Skeletal muscle satellite cell (primary cell): Measurements from ENCODE around the gene SLC22A14.

Experiments
- H3K27me3 ChIP-seq: 2 replicates; pipeline ENCODE4 v1.7.0; 2013; ENCODE audit warnings: low read length; ENCODE audit not compliant: control insufficient read depth, insufficient read depth
- H3K36me3 ChIP-seq: 2 replicates; pipeline ENCODE4 v1.7.0; 2013; ENCODE audit warnings: mild to moderate bottlenecking, control low read depth, low read length; ENCODE audit not compliant: insufficient read depth
- H3K4me1 ChIP-seq: 2 replicates; pipeline ENCODE4 v1.7.0; 2013; ENCODE audit warnings: low read length; ENCODE audit not compliant: control insufficient read depth, insufficient read depth
- H3K4me2 ChIP-seq: 2 replicates; pipeline ENCODE4 v1.7.0; 2013; ENCODE audit warnings: mild to moderate bottlenecking, low read length
- H3K4me3 ChIP-seq: 2 replicates; pipeline ENCODE4 v1.7.0; 2013; ENCODE audit warnings: low read length
- H3K9ac ChIP-seq: 2 replicates; pipeline ENCODE4 v1.7.0; 2013; ENCODE audit warnings: mild to moderate bottlenecking, low read depth, low read length, moderate library complexity
- H3K9me3 ChIP-seq: replicated peaks from 2 replicates; pipeline ENCODE4 v1.7.0; 2013; ENCODE audit warnings: mild to moderate bottlenecking, control low read depth, low read length

SLC22A14 gene

DNA sequence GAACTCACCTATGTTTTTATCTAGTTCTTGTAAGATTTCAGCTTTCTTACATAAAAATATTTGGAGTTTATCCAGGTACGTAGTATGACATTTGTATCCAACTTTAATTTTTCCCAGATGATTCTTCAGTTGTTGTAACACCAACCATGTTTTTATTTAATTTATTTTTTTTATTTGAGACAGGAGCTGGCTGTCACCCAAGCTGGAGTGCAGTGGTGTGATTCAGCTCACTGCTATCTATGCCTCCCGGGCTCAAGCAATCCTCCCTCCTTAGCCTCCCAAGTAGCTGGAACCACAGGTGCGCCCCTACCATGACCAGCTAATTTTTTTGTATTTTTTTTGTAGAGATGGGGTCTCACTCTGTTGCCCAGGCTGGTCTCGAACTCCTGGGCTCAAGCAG lies 71.1 kb downstream of the SLC22A14 start:
- Histone ChIP-seq H3K4me1 (peaks cover 11% of the 10 kb centered on the region), H3K4me3 (no peak overlapping the region), H3K9me3 (no peaks in the 10 kb centered on the region), H3K36me3 (peaks cover 13% of the 10 kb centered on the region), H3K4me2 (no peak overlapping the region), H3K9ac (no peak overlapping the region), H3K27me3 (no peaks in the 10 kb centered on the region)

DNA sequence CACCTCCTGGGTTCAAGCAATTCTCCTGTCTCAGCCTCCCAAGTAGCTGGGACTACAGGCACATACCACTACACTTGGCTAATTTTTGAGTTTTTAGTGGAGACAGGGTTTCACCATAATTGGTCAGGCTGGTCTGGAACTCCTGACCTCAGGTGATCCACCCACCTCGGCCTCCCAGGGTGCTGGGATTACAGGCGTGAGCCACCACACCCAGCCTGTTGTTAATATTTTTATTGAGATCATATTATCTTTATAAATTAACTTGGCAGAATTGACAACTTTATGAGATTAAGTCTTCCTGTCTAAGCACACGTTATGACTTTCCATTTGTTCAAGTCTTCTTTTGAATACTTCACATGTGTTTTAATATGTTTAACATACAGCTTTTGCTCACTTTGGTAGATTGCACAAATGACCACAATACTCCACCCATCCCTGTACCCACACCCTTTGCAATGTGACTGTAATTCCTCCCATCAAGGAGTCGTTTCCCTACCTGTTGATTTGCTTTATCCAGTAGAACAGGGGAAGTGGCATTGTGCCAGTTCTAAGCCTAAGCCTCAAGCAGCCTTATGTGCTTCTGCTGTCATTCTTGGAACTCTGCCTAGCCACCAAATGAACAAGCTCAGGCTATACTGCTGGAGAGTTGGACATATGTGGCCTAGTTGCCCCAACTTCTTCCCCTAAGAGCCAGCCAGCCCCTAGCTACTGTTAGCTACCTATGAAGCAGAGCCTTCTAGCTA lies 72.7 kb downstream of the SLC22A14 start:
- Histone ChIP-seq H3K9me3 (no peaks in the 10 kb centered on the region), H3K9ac (no peak overlapping the region), H3K4me1 (peaks cover 8% of the 10 kb centered on the region), H3K36me3 (peaks cover 13% of the 10 kb centered on the region), H3K27me3 (no peaks in the 10 kb centered on the region), H3K4me3 (no peak overlapping the region), H3K4me2 (no peak overlapping the region)

DNA sequence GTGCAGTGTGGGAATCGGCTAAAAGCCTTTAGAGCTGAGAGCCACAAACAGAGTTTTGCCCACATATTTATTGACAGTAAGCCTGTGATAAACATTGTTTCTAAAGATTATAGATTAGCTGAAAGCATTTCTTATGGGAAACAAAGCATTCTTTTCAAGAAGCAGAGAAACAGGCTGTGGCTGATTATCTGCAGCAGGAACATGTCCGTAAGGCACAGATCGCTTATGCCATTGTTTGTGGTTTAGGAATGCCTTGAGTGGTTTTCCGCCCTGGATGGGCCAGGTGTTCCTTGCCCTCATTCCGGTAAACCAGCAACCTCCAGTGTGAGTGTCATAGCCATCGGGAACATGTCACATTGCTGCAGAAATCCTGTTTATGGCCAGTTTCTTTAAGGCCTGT lies 76.9 kb downstream of the SLC22A14 start:
- Histone ChIP-seq H3K4me3 (no peak overlapping the region), H3K9ac (no peak overlapping the region), H3K4me1 (peaks cover 5% of the 10 kb centered on the region), H3K36me3 (peaks cover 8% of the 10 kb centered on the region), H3K27me3 (no peaks in the 10 kb centered on the region), H3K9me3 (no peaks in the 10 kb centered on the region), H3K4me2 (no peak overlapping the region)

DNA sequence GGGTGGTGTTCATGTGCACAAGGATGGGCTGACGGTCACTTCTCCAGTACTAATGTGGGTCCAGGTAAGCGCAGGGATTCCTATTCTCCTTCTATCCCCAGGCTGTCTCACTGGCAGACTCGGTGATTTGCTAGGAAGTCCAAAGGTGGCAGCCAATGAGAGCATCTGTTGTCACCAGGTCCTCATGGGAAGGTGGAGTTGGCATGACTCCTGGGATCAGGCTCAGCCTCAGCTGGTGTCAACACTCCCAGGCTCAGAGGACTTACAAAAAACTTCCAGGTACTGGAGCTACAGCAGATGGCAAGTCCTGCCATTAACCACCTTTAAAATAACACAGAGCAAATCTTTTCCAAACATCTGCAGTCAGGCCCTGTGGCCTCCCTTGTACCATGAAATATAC lies 78.3 kb downstream of the SLC22A14 start:
- no peak overlapping the region for H3K9ac ChIP-seq
- no peak overlapping the region for H3K4me2 ChIP-seq
- H3K9me3 ChIP-seq = no peaks in the 10 kb centered on the region
- no peak overlapping the region for H3K4me3 ChIP-seq
- no peaks in the 10 kb centered on the region for H3K4me1 ChIP-seq
- no peaks in the 10 kb centered on the region for H3K27me3 ChIP-seq
- peaks cover 14% of the 10 kb centered on the region for H3K36me3 ChIP-seq

DNA sequence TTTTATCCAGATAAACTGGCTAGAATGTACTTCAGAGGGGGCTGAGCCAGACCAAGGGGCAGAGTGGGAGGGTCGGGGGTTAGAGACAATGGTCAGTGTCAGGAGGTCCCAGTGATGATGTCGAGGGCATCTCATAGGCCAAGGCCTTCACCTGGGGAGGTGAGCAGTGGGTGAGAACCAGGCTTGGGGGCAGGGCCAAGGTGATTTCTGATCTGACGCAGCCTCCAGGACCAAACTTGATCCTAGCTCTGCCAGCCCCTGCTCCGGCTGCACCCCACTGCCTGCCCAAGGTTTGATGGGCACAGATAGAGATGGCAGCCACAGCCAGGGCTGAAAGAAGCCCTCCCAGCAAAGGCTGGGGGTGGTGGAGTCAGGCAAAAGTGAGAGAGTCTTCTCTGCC lies 79.4 kb downstream of the SLC22A14 start:
- Histone ChIP-seq H3K27me3 (no peaks in the 10 kb centered on the region), H3K9me3 (no peaks in the 10 kb centered on the region), H3K36me3 (peaks cover 14% of the 10 kb centered on the region), H3K4me1 (no peaks in the 10 kb centered on the region), H3K9ac (no peak overlapping the region), H3K4me2 (no peak overlapping the region), H3K4me3 (no peak overlapping the region)

DNA sequence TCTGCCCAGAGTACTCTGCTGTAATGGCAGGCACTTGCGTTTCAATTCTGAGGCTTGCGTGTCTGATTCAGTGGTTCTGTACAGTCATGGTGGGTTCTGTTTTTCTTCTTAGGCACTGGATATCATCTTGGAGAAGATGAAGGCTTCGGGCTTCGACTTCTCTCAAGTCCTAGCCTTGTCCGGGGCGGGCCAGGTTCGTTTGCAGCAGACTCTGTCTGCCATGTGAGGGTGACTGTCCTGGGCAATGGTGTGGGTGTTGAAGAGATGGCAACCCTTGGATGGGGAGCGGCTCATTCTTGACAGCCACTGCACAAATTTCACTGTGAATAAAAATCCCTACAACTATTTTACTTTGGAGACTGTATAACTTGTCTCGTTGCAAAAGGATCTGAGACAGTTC lies 80.7 kb downstream of the SLC22A14 start:
- Histone ChIP-seq H3K9me3 (no peaks in the 10 kb centered on the region), H3K4me3 (no peak overlapping the region), H3K36me3 (peaks cover 10% of the 10 kb centered on the region), H3K9ac (no peak overlapping the region), H3K4me1 (no peaks in the 10 kb centered on the region), H3K4me2 (no peak overlapping the region), H3K27me3 (no peaks in the 10 kb centered on the region)

DNA sequence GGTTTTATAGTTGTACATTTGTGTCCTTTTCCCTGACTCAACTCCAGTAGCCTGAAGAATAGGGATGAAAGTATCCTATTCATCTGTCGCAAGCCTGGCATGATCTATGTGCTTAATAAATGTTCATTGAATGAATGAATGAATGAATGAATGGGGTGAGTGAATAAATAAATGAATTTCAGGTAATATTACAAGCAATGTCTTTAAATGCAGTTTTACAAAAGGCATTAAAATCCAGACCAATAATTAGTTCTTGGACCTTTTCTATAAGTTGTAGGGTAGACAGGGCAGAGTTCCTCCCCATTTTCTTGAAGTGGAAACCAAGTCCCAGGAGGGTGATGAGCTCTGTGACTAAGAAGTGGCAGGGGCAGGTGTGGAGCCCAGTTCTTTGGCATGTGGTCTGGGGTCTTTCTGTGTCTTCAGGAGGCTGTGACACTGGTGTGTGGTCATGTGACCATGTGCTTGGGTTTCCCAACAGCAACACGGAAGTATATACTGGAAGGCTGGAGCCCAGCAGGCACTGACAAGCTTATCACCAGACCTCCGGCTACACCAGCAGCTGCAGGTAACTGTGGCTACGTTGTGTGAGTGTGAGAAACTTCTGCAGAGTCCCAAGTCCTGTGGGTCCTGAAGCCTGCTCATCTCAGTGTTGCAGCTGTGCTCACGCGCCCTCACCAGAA lies 82.8 kb downstream of the SLC22A14 start:
- Histone ChIP-seq H3K27me3 (no peaks in the 10 kb centered on the region), H3K4me2 (no peak overlapping the region), H3K9ac (no peak overlapping the region), H3K9me3 (no peaks in the 10 kb centered on the region), H3K36me3 (peaks cover 14% of the 10 kb centered on the region), H3K4me3 (no peak overlapping the region), H3K4me1 (no peaks in the 10 kb centered on the region)

DNA sequence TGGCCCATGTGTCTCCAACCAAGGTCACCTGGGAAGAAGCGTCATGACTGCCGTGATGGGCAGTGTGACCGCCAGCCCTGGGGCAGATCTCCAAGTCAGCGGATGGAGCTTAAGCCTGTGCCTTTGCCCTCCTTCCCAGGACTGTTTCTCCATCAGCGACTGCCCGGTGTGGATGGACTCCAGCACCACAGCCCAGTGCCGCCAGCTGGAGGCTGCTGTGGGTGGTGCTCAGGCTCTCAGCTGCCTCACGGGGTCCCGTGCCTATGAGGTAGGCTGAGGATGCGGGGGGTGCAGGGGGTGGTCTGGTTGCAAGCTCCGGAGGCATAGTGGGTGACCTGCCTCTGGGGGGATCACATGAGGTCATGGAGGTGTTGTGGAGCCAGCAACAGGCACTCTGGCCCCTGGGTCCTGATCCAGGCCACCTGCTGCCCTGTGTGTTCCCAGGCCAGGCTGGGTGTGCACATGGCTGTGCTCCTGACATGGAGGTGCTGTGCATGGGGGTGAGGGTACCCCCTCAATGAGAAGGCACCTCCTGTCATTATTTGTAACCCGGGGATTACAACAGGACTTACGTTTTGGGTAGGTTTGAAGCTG lies 83.5 kb downstream of the SLC22A14 start:
- H3K27me3 ChIP-seq = no peaks in the 10 kb centered on the region
- no peaks in the 10 kb centered on the region for H3K9me3 ChIP-seq
- H3K36me3 ChIP-seq = peaks cover 19% of the 10 kb centered on the region
- H3K4me3 ChIP-seq = no peak overlapping the region
- H3K4me2 ChIP-seq = no peak overlapping the region
- no peak overlapping the region for H3K9ac ChIP-seq
- no peaks in the 10 kb centered on the region for H3K4me1 ChIP-seq

DNA sequence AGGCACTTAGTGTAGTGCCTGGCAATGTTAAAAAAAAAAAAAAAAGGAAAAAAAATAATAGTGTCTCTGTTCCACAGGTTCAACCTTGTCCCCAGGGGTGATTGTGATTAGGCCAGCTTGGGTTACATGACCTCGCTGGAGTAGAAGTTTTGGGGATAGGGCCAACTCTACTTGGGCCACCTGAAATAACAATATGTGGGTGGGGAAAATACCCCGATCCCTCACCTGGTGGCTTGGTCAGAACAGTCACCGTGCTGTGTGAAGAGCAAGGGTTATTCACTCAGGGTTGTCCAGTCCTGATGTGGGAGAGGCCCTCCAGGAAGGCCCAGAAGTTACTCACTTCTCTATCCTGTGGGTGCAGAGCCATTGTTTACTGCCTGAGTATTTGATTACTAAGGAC lies 84.0 kb downstream of the SLC22A14 start:
- Histone ChIP-seq H3K4me3 (no peak overlapping the region), H3K9ac (no peak overlapping the region), H3K4me2 (no peak overlapping the region), H3K4me1 (no peaks in the 10 kb centered on the region), H3K9me3 (no peaks in the 10 kb centered on the region), H3K36me3 (peaks cover 20% of the 10 kb centered on the region), H3K27me3 (no peaks in the 10 kb centered on the region)

DNA sequence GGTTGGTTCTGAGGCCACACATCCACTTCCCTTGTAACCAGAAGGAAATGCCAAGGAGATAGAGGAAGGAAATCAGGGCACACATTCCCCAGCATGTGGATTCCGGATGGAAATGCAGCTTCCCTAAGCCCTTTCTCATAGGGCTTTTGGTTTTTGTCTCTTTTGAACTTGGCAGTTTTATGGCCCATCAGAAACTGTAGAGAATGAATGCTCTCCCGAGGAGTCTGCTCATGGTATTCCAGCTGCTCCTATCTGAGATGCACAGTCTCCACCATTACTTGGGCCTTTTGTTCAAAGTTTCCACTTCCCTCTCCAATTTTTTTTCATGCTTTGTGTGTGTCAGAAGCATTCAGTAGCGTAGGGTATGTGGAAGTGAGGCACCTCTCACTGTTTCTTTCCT lies 85.7 kb downstream of the SLC22A14 start:
- Histone ChIP-seq H3K9me3 (no peaks in the 10 kb centered on the region), H3K4me3 (no peak overlapping the region), H3K4me2 (no peak overlapping the region), H3K27me3 (no peaks in the 10 kb centered on the region), H3K4me1 (no peaks in the 10 kb centered on the region), H3K36me3 (peaks cover 29% of the 10 kb centered on the region), H3K9ac (no peak overlapping the region)
